HepG2 (cell line): ENCODE measurements around the gene ICAM5. TPM values are rescaled to one million over a fixed set of nuclear protein-coding genes. Genes with fewer than 3 reads are reported as not detected.

ENCODE experiments used
- CENPX ChIP-seq: sonication (generic); formaldehyde crosslinking; IDR thresholded peaks from 2 replicates; pipeline ENCODE4 v1.9.0; 2021; ENCODE audit warnings: mild to moderate bottlenecking, missing genetic modification reagents, moderate library complexity
- KDM3A ChIP-seq: IDR thresholded peaks from 2 replicates; pipeline ENCODE4 v1.6.1; 2018; ENCODE audit warnings: low read depth, missing compliant biosample characterization
- PHF20 ChIP-seq: sonication (generic); formaldehyde crosslinking; IDR thresholded peaks from 2 replicates; pipeline ENCODE4 v1.5.0; 2020; ENCODE audit warnings: mild to moderate bottlenecking, missing genetic modification reagents
- REST ChIP-seq, 2 experiments: IDR thresholded peaks; 2 replicates each; pipeline ENCODE4 v1.6.1; 2011 to 2012; ENCODE audit warnings: low read length in 2 of 2, borderline replicate concordance in 1 of 2, low read depth in 1 of 2, mild to moderate bottlenecking in 1 of 2, moderate library complexity in 1 of 2
- RFXAP ChIP-seq: sonication (generic); formaldehyde crosslinking; IDR thresholded peaks from 2 replicates; pipeline ENCODE4 v1.4.0; 2020; ENCODE audit warnings: missing genetic modification reagents, borderline replicate concordance
- SNAPC2 ChIP-seq: sonication (generic); formaldehyde crosslinking; IDR thresholded peaks from 2 replicates; pipeline ENCODE4 v1.8.1; 2022; ENCODE audit warnings: mild to moderate bottlenecking, missing genetic modification reagents
- SNAPC4 ChIP-seq: sonication (generic); formaldehyde crosslinking; IDR thresholded peaks from 2 replicates; pipeline ENCODE4 v1.4.0; 2020; ENCODE audit warnings: mild to moderate bottlenecking, missing genetic modification reagents
- TFAP4 ChIP-seq: sonication (generic); IDR thresholded peaks from 2 replicates; pipeline ENCODE4 v1.6.1; 2016; ENCODE audit warnings: low read depth, borderline replicate concordance
- THAP7 ChIP-seq: sonication (generic); formaldehyde crosslinking; IDR thresholded peaks from 2 replicates; pipeline ENCODE4 v1.8.1; 2023; ENCODE audit warnings: mild to moderate bottlenecking, missing genetic modification reagents
- ZNF20 ChIP-seq: sonication (generic); formaldehyde crosslinking; IDR thresholded peaks from 2 replicates; pipeline ENCODE4 v1.4.0; 2020; ENCODE audit warnings: mild to moderate bottlenecking, moderate library complexity, missing genetic modification reagents
- ZNF296 ChIP-seq: sonication (generic); formaldehyde crosslinking; conservative IDR thresholded peaks from 2 replicates; pipeline ENCODE4 v1.5.0; 2020; ENCODE audit warnings: mild to moderate bottlenecking, missing genetic modification reagents
- ZNF33A ChIP-seq: sonication (generic); formaldehyde crosslinking; IDR thresholded peaks from 2 replicates; pipeline ENCODE4 v1.5.1; 2020; ENCODE audit warnings: missing genetic modification reagents, mild to moderate bottlenecking, moderate library complexity, borderline replicate concordance
- ZNF343 ChIP-seq: sonication (generic); formaldehyde crosslinking; IDR thresholded peaks from 2 replicates; pipeline ENCODE4 v1.4.0; 2020; ENCODE audit warnings: mild to moderate bottlenecking, missing genetic modification reagents
- ZNF710 ChIP-seq: sonication (generic); formaldehyde crosslinking; IDR thresholded peaks from 2 replicates; pipeline ENCODE4 v1.5.0; 2020; ENCODE audit warnings: mild to moderate bottlenecking, missing genetic modification reagents, borderline replicate concordance
- polyA plus RNA-seq, 8 experiments: library from polyadenylated mRNA; depleted of rRNA in 3 of 8; stranded (reverse) in 7 of 8; unstranded in 1 of 8; fragments of >200 nt; fragmentation: Illumina TruSeq in 4 of 8; extraction: Trizol in 4 of 8; gene quantifications; 2 replicates each; pipeline versions ENCODE4 v1.2.1 to v1.2.3, GENCODE V29; 2011 to 2016; ENCODE audit warnings: low read depth in 4 of 8, missing spikeins in 1 of 8, mixed read lengths in 1 of 8; ENCODE audit not compliant: insufficient read depth in 1 of 8
- total RNA-seq, 5 experiments: library from RNA; depleted of rRNA; stranded (reverse); fragments of >200 nt; fragmentation: Illumina TruSeq; extraction: Trizol; gene quantifications; 2 replicates each; pipeline ENCODE4 v1.2.3, GENCODE V29; 2016; ENCODE audit warnings: low read depth in 1 of 5

The ICAM5 gene
- total and polyA plus RNA-seq, 2 of the 13 experiments (the other 11 are each of a cell fraction or from before 2014, with no cell fraction given): 0.46 to 1.6 TPM

GRCh38 chr19:10334588-10335351 lies 45.0 kb downstream of the ICAM5 start (continued):
- no peak for TF ChIP-seq REST (IDR thresholded peaks at IDR 0.05; ENCODE audit: borderline replicate concordance in 1 of 2, low read depth in 1 of 2, low read length in 2 of 2)
- peak; percentile 24; the same call in 1 of the 2 replicates for TF ChIP-seq SNAPC2 (CRISPR knock-in tag)
- peak; percentile 83 for TF ChIP-seq ZNF296 (CRISPR knock-in tag)
- no peak for TF ChIP-seq ZNF33A (CRISPR knock-in tag)
- TF ChIP-seq KDM3A (CRISPR knock-in tag): no peak
- TF ChIP-seq TFAP4: peak; percentile 6; the same call in 1 of the 2 replicates
- no peak for TF ChIP-seq ZNF20
- TF ChIP-seq THAP7 (CRISPR knock-in tag): peak; percentile 91
- TF ChIP-seq CENPX (CRISPR knock-in tag): no peak
- 0 out of 2 replicates have a peak, but pooled peaks have one; percentile 67 for TF ChIP-seq ZNF343 (CRISPR knock-in tag)
- 0 out of 2 replicates have a peak, but pooled peaks have one; percentile 47 for TF ChIP-seq ZNF710 (CRISPR knock-in tag)
- TF ChIP-seq PHF20 (CRISPR knock-in tag): peak; percentile 53; the same call in 1 of the 2 replicates
- TF ChIP-seq RFXAP (CRISPR knock-in tag): no peak; the same call in 1 of the 2 replicates
- peak; percentile 75; the same call in 1 of the 2 replicates for TF ChIP-seq SNAPC4 (CRISPR knock-in tag)
